ENCODE results near the gene PFDN1.

The PFDN1 gene

GRCh38 chr5:140295414-140295813, 7.5 kb downstream of the PFDN1 start:
- peak in 1 of 2 experiments; percentile 24 for DNase-seq

- DNase-seq, result no peak
Measured at GRCh38 chr5:140294753-140295152, 8.1 kb downstream of the PFDN1 start.

GRCh38 chr5:140293849-140294100, 9.1 kb downstream of the PFDN1 start:
- no peak for DNase-seq

GRCh38 chr5:140293091-140293848, 9.6 kb downstream of the PFDN1 start:
- DNase-seq, result no peak

GRCh38 chr5:140292212-140293036, 10.5 kb downstream of the PFDN1 start:
- no peak for DNase-seq

- no peak for DNase-seq
Measured at GRCh38 chr5:140287801-140288521, 14.9 kb downstream of the PFDN1 start.

GRCh38 chr5:140286424-140286823, 16.5 kb downstream of the PFDN1 start:
- DNase-seq, result no peak

- no peak for DNase-seq
Measured at GRCh38 chr5:140284013-140284412, 18.9 kb downstream of the PFDN1 start.

- no peak for DNase-seq
Measured at GRCh38 chr5:140282266-140282665, 20.6 kb downstream of the PFDN1 start.

GRCh38 chr5:140275837-140276236, 27.1 kb downstream of the PFDN1 start:
- no peak for DNase-seq

GRCh38 chr5:140273401-140273877, 29.5 kb downstream of the PFDN1 start:
- no peak for DNase-seq

- no peak for DNase-seq
Measured at GRCh38 chr5:140270008-140270407, 32.9 kb downstream of the PFDN1 start.

GRCh38 chr5:140267559-140268018, 35.3 kb downstream of the PFDN1 start:
- DNase-seq, result no peak

- DNase-seq, result no peak
Measured at GRCh38 chr5:140267201-140267540, 35.7 kb downstream of the PFDN1 start.

GRCh38 chr5:140266471-140267200, 36.3 kb downstream of the PFDN1 start:
- DNase-seq, result no peak

- DNase-seq, result no peak
Measured at GRCh38 chr5:140265845-140266244, 37.1 kb downstream of the PFDN1 start.

- DNase-seq, result no peak
Measured at GRCh38 chr5:140262839-140263238, 40.1 kb downstream of the PFDN1 start.

GRCh38 chr5:140262221-140262620, 40.7 kb downstream of the PFDN1 start:
- no peak for DNase-seq

- DNase-seq, result no peak
Measured at GRCh38 chr5:140261403-140262171, 41.3 kb downstream of the PFDN1 start.

- no peak for DNase-seq
Measured at GRCh38 chr5:140260089-140260656, 42.7 kb downstream of the PFDN1 start.

- no peak for DNase-seq
Measured at GRCh38 chr5:140259500-140259899, 43.4 kb downstream of the PFDN1 start.

GRCh38 chr5:140258873-140259272, 44.0 kb downstream of the PFDN1 start:
- DNase-seq, result no peak

All from activated CD4-positive, alpha-beta T cell treated with anti-CD3 and anti-CD28 coated beads, Interleukin-2, amount 50 U/mL, for 48 hours (primary cell).